RWPE1 (cell line): ENCODE measurements around the gene SLC24A5.

Experiments used
- CTCF ChIA-PET: fragments of 350-600 bp; sonication (Branson Sonifier 250); formaldehyde crosslinking; extraction: SDS; loops from one replicate; lab custom pipeline; 2021; lab: Yijun Ruan, JAX
- POLR2A ChIA-PET: fragments of 400-600 bp; formaldehyde crosslinking; extraction: SDS; loops from one replicate; lab custom pipeline; 2020; ENCODE audit warnings: antibody characterized with exemption; ENCODE audit not compliant: low non-redundant PET; lab: Yijun Ruan, JAX
- DNase-seq: peaks from one replicate; pipeline ENCODE4 v3.0.0; 2012; ENCODE audit warnings: low spot score
- H3K27ac ChIP-seq: fragments of 450-650 bp; 2 replicates; pipeline ENCODE4 v1.5.1; 2017
- TF ChIP-seq, protein P1 (sequence below): fragments of 450-650 bp; conservative IDR thresholded peaks from 2 replicates; pipeline ENCODE4 v1.5.1; 2017; ENCODE audit warnings: low read depth, mild to moderate bottlenecking

The SLC24A5 gene

DNA sequence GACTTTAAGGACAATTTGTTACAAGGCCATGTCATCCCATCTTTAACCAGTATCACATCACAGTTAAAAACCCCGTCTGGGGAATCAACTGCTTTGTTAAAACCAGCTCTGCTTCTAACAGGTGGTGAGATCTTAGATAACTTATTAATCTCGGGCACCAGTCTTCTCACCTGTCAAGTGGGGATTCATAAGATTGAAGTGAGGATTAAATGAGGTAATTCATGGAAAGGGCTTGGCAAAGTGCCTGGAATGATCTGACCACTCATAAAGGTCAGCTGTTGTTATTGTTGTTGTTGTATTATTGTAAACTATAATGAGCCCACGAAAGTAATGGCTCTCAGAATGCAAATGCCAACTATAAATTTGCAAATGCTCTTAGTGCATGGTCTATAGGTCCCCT lies 30.1 kb upstream of the SLC24A5 start:
- ChIA-PET CTCF (interaction anchor here (0.5 to 0.7 kb wide), 3 partner anchors 75 to 1986 kb away, joined by 3 read pairs; no protein-coding TSS in a partner anchor), POLR2A (no interaction called here)
- no peak for DNase-seq
- H3K27ac ChIP-seq: no peak overlapping the region
- TF ChIP-seq, protein P1, sequence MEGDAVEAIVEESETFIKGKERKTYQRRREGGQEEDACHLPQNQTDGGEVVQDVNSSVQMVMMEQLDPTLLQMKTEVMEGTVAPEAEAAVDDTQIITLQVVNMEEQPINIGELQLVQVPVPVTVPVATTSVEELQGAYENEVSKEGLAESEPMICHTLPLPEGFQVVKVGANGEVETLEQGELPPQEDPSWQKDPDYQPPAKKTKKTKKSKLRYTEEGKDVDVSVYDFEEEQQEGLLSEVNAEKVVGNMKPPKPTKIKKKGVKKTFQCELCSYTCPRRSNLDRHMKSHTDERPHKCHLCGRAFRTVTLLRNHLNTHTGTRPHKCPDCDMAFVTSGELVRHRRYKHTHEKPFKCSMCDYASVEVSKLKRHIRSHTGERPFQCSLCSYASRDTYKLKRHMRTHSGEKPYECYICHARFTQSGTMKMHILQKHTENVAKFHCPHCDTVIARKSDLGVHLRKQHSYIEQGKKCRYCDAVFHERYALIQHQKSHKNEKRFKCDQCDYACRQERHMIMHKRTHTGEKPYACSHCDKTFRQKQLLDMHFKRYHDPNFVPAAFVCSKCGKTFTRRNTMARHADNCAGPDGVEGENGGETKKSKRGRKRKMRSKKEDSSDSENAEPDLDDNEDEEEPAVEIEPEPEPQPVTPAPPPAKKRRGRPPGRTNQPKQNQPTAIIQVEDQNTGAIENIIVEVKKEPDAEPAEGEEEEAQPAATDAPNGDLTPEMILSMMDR: no peak

DNA sequence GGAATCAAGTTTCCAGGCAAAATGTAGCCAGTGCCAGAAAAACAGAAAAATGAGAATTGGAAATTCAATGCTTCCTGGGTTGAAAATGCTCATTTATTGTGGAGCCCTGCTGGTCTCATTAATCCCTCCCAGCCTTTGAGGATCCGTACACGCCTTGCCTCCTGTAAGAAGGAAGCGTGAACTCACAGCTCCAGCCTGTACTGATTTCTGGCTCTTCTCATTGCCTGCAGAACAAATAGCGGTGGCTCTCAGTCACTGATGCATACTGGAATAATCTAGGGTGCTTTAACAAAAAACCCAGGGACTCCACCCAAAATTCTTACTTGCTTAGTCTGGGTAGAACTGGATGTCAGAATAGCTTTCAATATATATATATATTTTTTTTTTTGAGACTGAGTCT lies 29.3 kb upstream of the SLC24A5 start:
- ChIA-PET POLR2A (no interaction called here), CTCF (interaction anchor here (0.7 kb wide), 1 partner anchor 896 kb away, joined by 3 read pairs; no protein-coding TSS in a partner anchor)
- TF ChIP-seq, protein P1: no peak
- DNase-seq: no peak
- H3K27ac ChIP-seq: no peak overlapping the region

DNA sequence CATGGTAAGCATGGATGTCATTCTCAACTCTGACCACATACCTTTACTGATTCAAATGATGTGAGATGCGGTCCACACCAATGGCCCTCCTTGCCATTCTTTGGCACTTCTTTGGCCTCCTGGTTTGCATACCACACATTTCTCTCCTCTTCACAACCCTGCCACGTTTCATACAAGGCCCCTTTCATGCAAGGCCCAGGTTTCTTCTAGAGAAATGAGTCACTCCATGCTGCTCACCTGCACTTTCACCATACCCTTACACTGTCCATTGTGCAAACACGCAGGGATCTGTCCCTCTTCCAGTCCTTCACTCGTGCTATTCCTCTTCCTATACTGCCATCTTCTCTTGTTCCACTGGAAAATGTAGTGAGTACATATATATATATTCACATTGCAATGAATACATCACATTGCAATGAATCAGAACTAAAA lies 24.4 kb upstream of the SLC24A5 start:
- DNase-seq: no peak
- TF ChIP-seq, protein P1: no peak
- ChIA-PET CTCF (interaction anchor here (0.6 kb wide), 1 partner anchor 79 kb away, joined by 3 read pairs; no protein-coding TSS in a partner anchor), POLR2A (no interaction called here)
- H3K27ac ChIP-seq: no peak overlapping the region

DNA sequence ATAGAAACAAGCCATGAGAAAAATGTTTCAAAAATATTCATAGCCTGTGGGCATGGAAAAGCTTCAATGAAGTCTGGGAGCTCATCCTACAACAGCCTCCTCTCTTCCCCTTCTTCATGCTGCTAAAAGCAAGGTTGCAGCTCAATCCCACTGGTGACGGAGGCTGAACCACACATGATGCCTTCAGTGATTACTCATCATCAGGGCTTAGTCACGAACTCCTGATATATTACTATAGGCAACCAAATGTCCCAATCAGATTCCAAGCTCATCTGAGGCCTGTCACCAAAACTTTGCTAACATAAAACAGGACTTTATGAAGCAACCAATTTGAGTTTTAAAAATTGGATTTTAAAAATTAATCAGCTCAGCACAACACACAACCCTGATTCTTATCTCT lies 24.0 kb upstream of the SLC24A5 start:
- POLR2A ChIA-PET: no interaction called here
- CTCF ChIA-PET: interaction anchor here (0.6 kb wide), 1 partner anchor 79 kb away, joined by 3 read pairs; no protein-coding TSS in a partner anchor
- no peak overlapping the region for H3K27ac ChIP-seq
- TF ChIP-seq, protein P1: no peak
- DNase-seq: peak; percentile 73

DNA sequence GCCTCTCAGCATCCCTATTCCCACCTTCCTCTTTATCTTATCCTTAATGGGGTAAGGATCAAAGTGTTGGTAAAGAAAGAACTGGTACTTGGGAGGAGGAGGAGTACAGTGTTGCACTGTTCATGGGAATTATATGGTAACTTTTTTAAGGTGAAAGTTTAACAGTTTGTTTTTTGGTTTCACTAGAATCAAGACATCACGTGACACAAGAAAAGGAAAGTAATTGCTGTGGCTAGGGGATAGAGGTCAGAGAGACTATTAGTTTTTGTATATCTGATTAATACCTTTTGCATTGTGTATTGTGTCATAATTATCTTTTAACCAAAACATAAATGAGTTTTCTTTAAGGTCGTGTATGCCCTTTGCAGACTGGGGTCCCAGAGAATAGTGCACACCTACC lies 23.5 kb upstream of the SLC24A5 start:
- TF ChIP-seq, protein P1: no peak
- ChIA-PET CTCF (no interaction called here), POLR2A (no interaction called here)
- no peak overlapping the region for H3K27ac ChIP-seq
- no peak for DNase-seq

DNA sequence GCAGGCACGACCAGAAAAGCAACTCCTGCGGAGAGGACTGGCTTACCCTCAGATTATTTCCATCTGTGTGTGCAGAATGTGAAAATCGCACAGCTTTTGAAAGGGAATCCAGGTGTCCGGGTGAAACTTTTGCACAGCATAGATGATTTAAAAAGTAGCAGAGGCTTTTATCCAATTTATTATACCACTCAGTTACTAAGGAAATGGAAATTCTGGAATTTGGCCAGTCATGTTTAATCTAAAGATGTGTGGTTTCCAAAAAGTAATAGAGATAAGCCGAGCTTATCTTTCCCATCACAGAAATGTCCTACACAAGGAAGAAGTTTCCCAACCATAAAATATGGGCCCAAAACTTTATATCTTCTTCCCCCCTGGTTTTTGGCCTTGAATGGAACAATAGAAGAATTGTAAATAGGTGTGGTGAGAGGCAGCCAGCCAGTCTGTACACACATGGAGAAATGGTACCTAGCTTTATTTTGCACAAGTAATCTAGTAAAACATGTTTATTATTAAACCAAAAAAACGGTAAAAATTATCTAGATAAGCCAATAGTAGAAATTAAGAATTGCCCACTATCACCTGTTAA lies 19.3 kb upstream of the SLC24A5 start:
- DNase-seq: no peak
- TF ChIP-seq, protein P1: no peak
- ChIA-PET POLR2A (no interaction called here), CTCF (no interaction called here)
- H3K27ac ChIP-seq: no peak overlapping the region
